ENCODE measurements around the gene CCDC158.

GRCh38 chr4:76457885-76458284, 36.9 kb upstream of the CCDC158 start:
- TF ChIP-seq CTCF (IDR thresholded peaks at IDR 0.05) (no peak), POLR2A (IDR thresholded peaks at IDR 0.05) (no peak), EP300 (IDR thresholded peaks at IDR 0.05) (no peak)

All from ovary (tissue), 3 donors.